ENCODE data around the gene HIPK2. TPM values are rescaled to one million over a fixed set of nuclear protein-coding genes. Genes with fewer than 3 reads are reported as not detected.

Gene HIPK2
- total and polyA plus RNA-seq, 10 of the 15 experiments (the other 5 are each of a cell fraction or from before 2014, with no cell fraction given): 1.7 to 39.0 (median 9.4) TPM

GRCh38 chr7:139634087-139634486 lies 143.7 kb downstream of the HIPK2 start:
- no peak overlapping the region for H3K9ac ChIP-seq (ENCODE audit: control insufficient read depth, insufficient read depth, low read length)
- no peak for DNase-seq (ENCODE audit: low read depth, low spot score)
- ChIA-PET SMC1A (ENCODE audit: uncharacterized antibody, unreplicated experiment) (no interaction called here), POLR2A (no interaction called here), CTCF (no interaction called here), RAD21 (ENCODE audit: unreplicated experiment) (no interaction called here)
- no peaks in the 10 kb centered on the region for H3K9me3 ChIP-seq (replicated peaks; ENCODE audit: control insufficient read depth, insufficient read depth, low read length)
- no peak overlapping the region for H3K27ac ChIP-seq (ENCODE audit: control insufficient read depth, insufficient read depth)
- FAIRE-seq: no peak
- peaks cover 8 to 9% of the 10 kb centered on the region in 2 experiments; a peak in 2 of 4 replicates for H3K36me3 ChIP-seq (ENCODE audit: control insufficient read depth in 2 of 2, insufficient read depth in 2 of 2, low read length in 1 of 2)
- H3K4me1 ChIP-seq (ENCODE audit: control insufficient read depth, insufficient read depth, low read length): no peaks in the 10 kb centered on the region
- H2AFZ ChIP-seq (ENCODE audit: control insufficient read depth, low read depth, low read length): no peak overlapping the region
- WGBS (ENCODE audit: insufficient coverage, insufficient replicate concordance, low lambda C conversion rate, missing lambda C conversion rate): 100% methylated on average over 7 of the region's 7 CpGs
- H3K79me2 ChIP-seq (ENCODE audit: control insufficient read depth, insufficient read depth, low read length): no peaks in the 10 kb centered on the region
- no peak overlapping the region for H3K4me2 ChIP-seq (ENCODE audit: control insufficient read depth, insufficient read depth)
- H3K27me3 ChIP-seq (replicated peaks in 1 of 2; ENCODE audit: control insufficient read depth in 2 of 2, insufficient read depth in 2 of 2, low read length in 1 of 2): no peaks in the 10 kb centered on the region
- H3K4me3 ChIP-seq: no peak overlapping the region
- H4K20me1 ChIP-seq (ENCODE audit: control insufficient read depth, insufficient read depth): peaks cover 2% of the 10 kb centered on the region; the same call in 1 of the 2 replicates
- ATAC-seq: no peak
- intact Hi-C loops (cut with micrococcal nuclease; ENCODE audit: unreplicated experiment): no loop called here
- BruUV-seq (replicated peaks): no TSS peak
- in situ Hi-C loops (cut with MboI): no loop called here
- TF ChIP-seq BMI1 (IDR thresholded peaks at IDR 0.05; ENCODE audit: borderline replicate concordance) (no peak), POLR2A (IDR thresholded peaks at IDR 0.05; ENCODE audit: low read depth, low read length) (no peak), RBBP5 (conservative IDR thresholded peaks at IDR 0.05) (no peak), HDAC6 (IDR thresholded peaks at IDR 0.05; ENCODE audit: unreplicated experiment) (no peak), REST (IDR thresholded peaks at IDR 0.05; ENCODE audit: low read depth, low read length) (no peak), IKZF2 (IDR thresholded peaks at IDR 0.05) (no peak), JUNB (IDR thresholded peaks at IDR 0.05) (no peak), SUZ12 (IDR thresholded peaks at IDR 0.05; ENCODE audit: unreplicated experiment) (no peak), ZBTB40 (IDR thresholded peaks at IDR 0.05; ENCODE audit: borderline replicate concordance) (no peak), NR2F1 (conservative IDR thresholded peaks at IDR 0.05) (no peak), ATF3 (IDR thresholded peaks at IDR 0.05; ENCODE audit: borderline replicate concordance, extremely low read depth, low read depth, low read length) (no peak), ETV6 (conservative IDR thresholded peaks at IDR 0.05 in 1 of 2, IDR thresholded peaks at IDR 0.05 in 1 of 2; ENCODE audit: borderline replicate concordance in 1 of 2, low read depth in 1 of 2) (no peak), MTA3 (IDR thresholded peaks at IDR 0.05; ENCODE audit: borderline replicate concordance, low read length) (no peak), EP300 (IDR thresholded peaks at IDR 0.05; ENCODE audit: borderline replicate concordance in 1 of 2, control insufficient read depth in 1 of 2, low read depth in 2 of 2, low read length in 2 of 2) (no peak), NR2C2 (IDR thresholded peaks at IDR 0.05; ENCODE audit: borderline replicate concordance, control insufficient read depth, insufficient read length, low read depth) (no peak), PKNOX1 (IDR thresholded peaks at IDR 0.05) (no peak)

Data from GM12878 (cell line).